HG03025 (cell line): ENCODE results near the gene VN1R5.
"Not testable (repeated sequence)": the region's sequence is repeated elsewhere in the genome, so short reads cannot be mapped to it uniquely, and the experiment has no call there.

ENCODE experiments used
- ATAC-seq: cut with Tn5 transposase; IDR thresholded peaks from one replicate; pipeline ENCODE4 v1.9.1; 2021; ENCODE audit warnings: mild to moderate bottlenecking, moderate library complexity; ENCODE audit not compliant: unreplicated experiment, low FRiP score

VN1R5 gene

DNA sequence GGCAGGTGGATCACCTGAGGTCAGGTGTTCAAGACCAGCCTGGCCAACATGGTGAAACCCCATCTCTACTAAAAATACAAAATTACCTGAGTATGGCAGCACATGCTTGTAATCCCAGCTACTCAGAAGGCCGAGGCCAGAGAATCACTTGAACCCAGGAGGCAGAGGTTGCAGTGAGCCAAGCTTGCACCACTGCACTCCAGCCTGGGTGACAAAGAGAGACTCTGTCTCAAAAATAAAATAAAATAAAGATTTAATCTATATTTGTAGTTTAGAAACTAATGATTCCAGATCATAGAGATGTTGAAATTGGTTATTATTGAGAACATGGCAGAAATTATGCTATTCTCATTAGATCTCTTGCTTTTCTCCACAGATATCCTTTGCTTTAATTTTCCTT lies at the start of gene VN1R5:
VN1R5 (plus strand) TSS at position 301 of the 400 bp plus-strand sequence.
- ATAC-seq, result not testable (repeated sequence)

DNA sequence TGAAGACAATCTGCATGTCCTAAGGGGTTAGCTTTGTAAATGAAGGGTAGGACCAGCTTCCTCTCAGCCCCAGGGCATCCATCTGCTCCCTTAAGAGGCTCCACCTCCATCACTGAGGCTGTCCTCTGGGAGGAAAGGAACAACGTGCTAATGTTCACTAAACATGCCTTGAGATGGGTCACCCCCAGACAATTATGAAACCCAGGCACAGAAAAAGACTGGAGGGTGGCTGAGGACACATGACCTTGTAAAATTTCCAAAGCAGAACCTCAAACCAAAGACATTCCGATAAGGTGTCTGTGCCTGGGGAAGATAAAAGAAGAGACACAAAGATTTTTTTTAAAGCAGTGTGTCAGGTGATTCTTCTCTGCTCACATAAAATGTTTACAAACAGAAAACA lies 46.5 kb upstream of the VN1R5 start:
- ATAC-seq, result no peak

GRCh38 chr1:247210062-247210375 lies 45.9 kb upstream of the VN1R5 start:
- ATAC-seq, result peak; percentile 2

DNA sequence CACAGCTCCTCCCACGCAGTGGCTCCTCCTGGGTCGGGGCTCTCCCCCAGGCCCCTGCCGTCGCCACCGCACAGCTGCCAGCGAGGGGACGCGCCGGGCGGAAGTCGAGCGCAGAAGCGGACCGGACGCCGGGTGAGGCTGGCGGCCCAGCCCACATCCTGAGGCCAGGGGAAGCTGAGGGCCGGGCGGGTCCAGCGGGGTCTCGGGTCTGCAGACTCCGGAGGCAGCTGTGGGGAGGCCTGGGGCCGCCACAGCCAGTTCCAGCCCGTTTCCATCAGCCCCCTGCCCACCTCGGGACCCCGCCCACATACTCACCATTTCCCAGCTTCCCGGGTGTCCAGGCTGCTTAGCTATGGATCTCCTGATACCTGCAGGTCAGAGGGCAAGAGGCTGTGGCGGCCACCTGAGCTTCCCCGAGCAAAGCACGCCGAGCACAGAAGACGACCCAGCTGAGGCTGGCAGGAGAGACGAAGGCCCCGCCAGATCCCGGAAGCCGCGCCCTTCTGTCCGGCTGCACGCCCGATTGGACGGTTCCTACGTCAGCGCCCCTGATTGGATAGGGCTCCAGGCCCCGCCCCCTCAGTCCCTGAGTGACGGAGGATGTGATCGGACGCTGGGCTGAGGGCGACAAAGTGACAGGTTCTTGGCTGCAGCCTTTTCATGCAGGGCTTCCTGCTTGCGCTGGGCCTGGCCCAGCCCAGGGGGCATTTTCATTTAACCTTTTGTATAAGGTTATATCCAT lies 45.3 kb upstream of the VN1R5 start:
- ATAC-seq, result peak; percentile 95

- no peak for ATAC-seq
Observed at GRCh38 chr1:247211339-247211738, 44.5 kb upstream of the VN1R5 start.

- peak; percentile 63 for ATAC-seq
Observed at GRCh38 chr1:247212012-247212411, 43.9 kb upstream of the VN1R5 start.

DNA sequence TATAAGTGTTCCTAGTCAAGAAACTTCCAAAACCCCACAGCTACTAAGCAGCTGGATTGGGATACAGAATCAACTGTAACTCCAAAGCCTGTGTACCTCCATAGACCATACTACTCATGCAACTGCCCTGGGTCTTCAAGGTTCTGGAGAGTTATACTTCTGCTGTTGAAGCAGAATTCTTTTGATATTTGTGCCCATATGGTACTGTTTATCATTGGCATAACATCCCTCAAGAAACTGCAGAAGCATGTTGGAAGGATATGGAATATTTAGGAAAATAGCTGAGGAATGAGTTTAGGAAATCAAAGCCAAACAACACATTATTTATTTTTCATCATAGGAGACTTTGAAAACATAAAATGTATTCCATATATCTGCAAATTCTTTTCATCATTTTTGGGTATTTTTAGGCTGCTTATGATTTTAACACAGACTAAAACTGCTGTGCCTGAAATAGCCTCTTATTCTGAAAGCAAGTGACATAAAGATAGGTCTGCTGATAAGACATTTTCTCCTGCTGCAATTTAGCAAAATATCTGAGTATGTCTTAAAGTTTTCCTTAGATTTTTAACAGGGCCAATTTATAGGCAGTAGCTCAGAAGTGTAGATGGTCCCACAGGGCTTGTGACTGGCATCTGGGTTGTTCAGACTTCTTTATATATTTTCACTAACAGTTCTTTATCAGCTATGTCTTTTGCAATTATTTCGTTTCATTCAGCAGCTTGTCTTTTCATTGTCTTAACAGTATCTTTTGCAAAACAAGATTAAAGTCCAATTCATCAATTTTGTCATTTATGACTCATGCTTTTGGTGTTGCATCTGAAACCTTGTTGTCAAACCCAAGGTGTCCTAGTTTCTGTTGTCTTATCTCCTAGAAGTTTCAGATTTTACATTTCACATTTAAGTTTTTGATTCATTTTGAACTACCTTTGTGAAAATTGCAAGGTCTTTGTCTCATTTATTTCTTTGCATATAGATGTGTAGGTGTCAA lies 43.0 kb upstream of the VN1R5 start:
- ATAC-seq, result no peak

- no peak for ATAC-seq
Observed at GRCh38 chr1:247216261-247216660, 39.6 kb upstream of the VN1R5 start.

GRCh38 chr1:247218121-247218651 lies 37.7 kb upstream of the VN1R5 start:
- no peak for ATAC-seq

GRCh38 chr1:247220280-247220679 lies 35.6 kb upstream of the VN1R5 start:
- ATAC-seq, result not testable (repeated sequence)

- no peak for ATAC-seq
Observed at GRCh38 chr1:247222840-247223239, 33.0 kb upstream of the VN1R5 start.

DNA sequence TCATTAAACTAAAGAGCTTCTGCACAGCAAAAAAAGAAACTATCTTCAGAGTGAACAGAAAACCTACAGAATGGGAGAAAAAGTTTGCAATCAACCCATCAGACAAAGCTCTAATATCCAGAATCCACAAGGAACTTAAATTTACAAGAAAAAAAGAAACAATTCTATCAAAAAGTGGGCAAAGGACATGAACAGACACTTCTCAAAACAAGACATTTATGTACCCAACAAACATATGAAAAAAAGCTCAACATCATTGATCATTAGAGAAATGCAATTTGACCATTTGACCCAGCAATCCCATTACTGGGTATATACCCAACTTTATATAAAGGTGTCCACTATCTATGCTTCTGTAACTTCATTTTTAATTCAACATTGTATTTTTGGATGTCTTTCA lies 31.1 kb upstream of the VN1R5 start:
- no peak for ATAC-seq

GRCh38 chr1:247228133-247228532 lies 27.7 kb upstream of the VN1R5 start:
- no peak for ATAC-seq

DNA sequence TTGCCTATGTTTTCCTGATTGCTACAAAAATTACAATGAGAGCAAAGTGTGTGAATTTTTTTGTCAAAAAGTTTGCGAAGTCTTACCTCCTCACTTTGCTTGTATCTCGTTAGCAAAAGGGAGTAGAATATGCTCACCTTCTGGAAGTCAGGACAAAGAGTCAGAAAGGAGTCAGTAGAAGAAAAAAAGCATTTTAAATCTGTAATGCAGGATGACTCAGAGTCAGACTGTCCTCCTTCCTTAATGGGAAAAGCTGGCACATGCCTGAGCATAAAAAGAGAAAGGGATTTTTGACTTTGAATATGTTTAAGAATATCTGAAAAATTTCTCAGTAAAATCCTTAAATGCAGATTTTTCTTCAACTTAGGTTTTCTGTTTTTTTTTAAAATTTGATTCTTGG lies 14.2 kb upstream of the VN1R5 start:
- ATAC-seq, result no peak

GRCh38 chr1:247243524-247244137 lies 12.2 kb upstream of the VN1R5 start:
- ATAC-seq, result no peak

DNA sequence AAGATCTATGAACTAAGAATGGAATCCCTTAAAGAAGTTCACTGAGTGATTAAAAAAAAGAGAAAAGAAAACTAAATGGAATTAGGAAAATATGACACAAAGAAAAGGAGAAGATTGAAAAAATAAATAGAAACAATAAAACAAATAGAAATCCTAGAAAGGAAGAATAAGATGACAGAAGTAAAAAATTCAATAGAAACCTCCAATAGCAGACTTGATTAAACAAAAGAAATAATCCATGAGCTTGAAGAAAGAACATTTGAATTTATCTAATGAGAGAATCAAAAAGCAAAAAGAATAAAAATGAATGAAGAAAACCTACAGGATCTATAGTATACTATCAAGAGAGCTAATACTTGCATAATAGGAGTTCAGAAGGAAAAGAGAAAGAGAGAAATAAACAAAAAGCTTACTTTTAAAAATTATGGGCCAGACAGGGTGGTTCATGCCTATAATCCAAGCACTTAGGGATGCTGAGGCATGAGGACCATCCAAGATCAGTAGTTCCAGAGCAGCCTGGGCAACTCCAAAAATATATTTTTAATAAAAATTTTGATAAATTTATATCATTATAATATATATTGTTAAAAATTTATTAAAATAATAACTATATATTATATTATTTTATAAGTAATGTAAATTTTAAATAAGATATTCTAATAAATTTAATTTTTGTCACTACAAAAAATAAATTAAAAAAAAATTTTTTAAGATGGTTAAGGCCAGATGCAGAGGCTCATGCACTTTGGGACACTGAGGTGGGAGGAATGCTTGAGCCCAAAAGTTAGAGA lies 9.4 kb upstream of the VN1R5 start:
- ATAC-seq, result no peak

DNA sequence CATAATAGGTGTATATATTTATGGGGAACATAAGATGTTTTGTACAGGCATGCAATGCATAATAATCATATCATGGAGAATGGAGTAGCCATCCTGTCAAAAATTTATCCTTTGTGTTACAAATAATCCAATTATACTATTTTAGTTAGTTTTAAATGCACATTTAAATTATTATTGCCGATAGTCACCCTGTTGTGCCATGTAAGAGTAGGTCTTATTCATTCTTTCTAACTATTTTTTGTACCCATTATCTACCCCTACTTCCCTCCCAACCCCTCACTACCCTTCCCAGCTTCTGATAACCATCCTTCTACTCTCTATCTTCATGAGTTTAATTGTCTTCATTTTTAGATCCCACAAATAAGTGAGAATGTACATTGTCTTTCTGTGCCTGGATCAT lies 8.3 kb upstream of the VN1R5 start:
- ATAC-seq, result no peak

DNA sequence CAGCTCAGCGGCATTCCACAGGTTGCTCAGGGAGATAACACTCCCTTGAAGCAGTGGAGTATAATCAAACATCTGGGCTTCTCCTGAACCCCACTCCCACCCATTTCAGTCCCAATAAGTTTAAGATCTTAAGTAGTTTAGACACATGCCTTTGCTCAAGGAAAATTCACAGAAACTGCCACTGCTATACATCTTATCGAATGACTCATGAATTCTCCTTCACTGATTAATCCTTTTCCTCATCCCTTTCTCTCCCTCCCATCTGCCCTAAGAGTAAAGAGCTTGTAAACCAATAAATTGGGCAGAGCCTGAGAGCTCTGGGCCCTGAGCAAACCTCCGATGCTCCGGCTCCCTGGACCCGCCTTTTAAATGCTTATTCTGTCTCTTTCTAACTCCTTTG lies 10.2 kb downstream of the VN1R5 start:
- no peak for ATAC-seq

- ATAC-seq, result no peak
Observed at GRCh38 chr1:247268390-247269045, 12.6 kb downstream of the VN1R5 start.

- no peak for ATAC-seq
Observed at GRCh38 chr1:247269133-247269532, 13.3 kb downstream of the VN1R5 start.
